ENCODE data around the gene PTH1R. TPM values are rescaled to one million over a fixed set of nuclear protein-coding genes. Genes with fewer than 3 reads are reported as not detected.

Gene PTH1R
- not detected for total RNA-seq

DNA sequence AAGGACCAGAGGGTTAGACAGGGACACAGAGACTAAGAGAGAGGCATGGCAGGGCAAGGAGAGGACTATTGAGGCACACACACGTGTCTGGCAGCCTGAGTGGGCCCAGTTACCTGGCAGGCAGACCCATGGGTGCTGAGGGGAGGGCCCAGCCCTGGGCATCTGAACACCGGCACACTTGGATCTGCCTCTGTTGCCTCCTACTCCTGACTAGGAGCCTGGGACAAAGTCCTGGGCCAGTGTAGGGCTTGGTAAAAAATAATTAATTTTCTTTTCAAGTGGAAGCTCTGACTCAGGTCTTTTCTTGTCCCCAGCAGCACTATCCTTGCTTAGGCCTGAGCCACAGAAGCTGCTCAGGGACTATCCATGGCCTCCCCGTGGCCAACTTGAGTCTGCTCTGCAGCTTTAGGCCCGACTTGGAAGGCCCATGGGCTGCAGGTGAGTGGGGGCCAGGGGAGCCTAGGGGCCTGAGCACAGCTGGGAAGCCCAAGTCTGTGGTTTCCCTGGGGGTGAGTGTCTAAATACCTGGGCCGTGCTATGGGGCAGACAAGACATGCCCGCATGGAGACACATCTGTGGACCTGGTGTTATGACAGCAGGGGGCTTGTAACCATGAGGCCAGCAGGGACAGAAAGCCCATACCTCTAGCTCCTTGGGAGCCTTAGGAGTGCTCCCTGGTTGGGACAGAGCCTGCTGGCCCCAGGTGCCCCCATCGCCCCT lies at the start of gene PTH1R:
PTH1R (plus strand) TSS at position 316 of the 720 bp plus-strand sequence. CDS start 5,839 bp downstream, outside the sequence.
- Mint-ChIP-seq H3K4me1 (ENCODE audit: low read depth) (peaks cover 6% of the 10 kb centered on the region), H3K27ac (no peak within 1 kb of the TSS), H3K9me3 (ENCODE audit: insufficient read depth) (no peaks in the 10 kb centered on the region), H3K4me3 (no peak within 1 kb of the TSS), H3K27me3 (ENCODE audit: low read depth) (peaks cover 35% of the 10 kb centered on the region), H3K36me3 (ENCODE audit: low read depth) (no peaks in the 10 kb centered on the region)
- CTCF ChIA-PET, result interaction anchor here (0.8 kb wide), 1 partner anchor 11 kb away, joined by 3 read pairs; no protein-coding TSS in a partner anchor
- DNase-seq (no peak), ATAC-seq (no peak)
- POLR2A ChIA-PET, result no interaction called here

DNA sequence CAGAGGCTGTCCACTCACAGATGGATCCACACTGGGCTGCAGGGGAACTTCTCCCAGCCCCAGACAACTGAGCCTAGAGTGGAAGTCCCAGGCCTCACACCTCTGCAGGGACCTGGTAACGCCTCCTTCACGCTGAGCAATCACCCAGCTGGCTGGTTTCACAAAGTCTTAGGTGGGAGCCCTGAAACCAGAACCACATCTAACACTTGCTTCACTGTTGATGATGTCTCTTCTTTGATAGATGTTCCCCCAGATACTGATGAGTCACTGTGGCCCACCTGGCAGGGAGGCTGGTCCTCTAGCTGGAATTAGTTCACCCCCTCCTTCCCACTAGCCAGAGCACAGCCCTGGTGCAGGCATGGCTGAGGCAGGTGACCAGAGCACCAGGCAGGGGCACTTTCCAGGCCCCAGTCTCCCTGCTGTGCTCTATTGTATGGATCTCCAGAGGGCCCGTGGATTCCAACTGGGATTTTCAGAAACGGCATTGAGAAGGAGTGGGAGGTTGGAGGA lies 47.8 kb upstream of the PTH1R start:
- ATAC-seq, result peak; percentile 70
- POLR2A ChIA-PET, result no interaction called here
- DNase-seq, result peak; percentile 35
- CTCF ChIA-PET, result no interaction called here
- no peak overlapping the region for H3K27ac Mint-ChIP-seq
- peaks cover 6% of the 10 kb centered on the region for H3K4me1 Mint-ChIP-seq (ENCODE audit: low read depth)
- no peaks in the 10 kb centered on the region for H3K9me3 Mint-ChIP-seq (ENCODE audit: insufficient read depth)
- no peaks in the 10 kb centered on the region for H3K27me3 Mint-ChIP-seq (ENCODE audit: low read depth)
- H3K4me3 Mint-ChIP-seq, result no peak overlapping the region
- no peaks in the 10 kb centered on the region for H3K36me3 Mint-ChIP-seq (ENCODE audit: low read depth)

DNA sequence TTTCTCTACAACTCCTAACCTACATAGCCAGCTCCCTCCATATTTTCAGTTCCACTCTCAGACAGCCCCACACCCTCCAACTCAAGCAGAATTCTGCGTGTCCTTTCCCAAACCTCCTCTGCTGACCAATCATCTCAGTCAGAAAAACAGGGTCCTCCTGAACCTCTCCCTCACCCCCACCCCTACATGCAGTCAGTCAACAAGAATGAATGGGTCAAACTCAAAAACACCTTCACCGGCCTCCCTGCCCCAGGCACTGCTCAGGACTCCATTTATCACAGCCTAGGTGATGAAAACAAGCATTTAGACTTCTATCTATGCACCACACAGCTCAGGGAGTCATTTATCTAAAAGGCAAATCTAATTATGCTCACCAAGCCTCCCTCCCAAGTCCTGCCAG lies 46.7 kb upstream of the PTH1R start:
- ChIA-PET POLR2A (interaction anchor here (0.6 kb wide), 1 partner anchor 50 kb away, joined by 3 read pairs; no protein-coding TSS in a partner anchor), CTCF (no interaction called here)
- no peak for ATAC-seq
- Mint-ChIP-seq H3K27me3 (ENCODE audit: low read depth) (no peaks in the 10 kb centered on the region), H3K9me3 (ENCODE audit: insufficient read depth) (no peaks in the 10 kb centered on the region), H3K4me1 (ENCODE audit: low read depth) (peaks cover 6% of the 10 kb centered on the region), H3K27ac (no peak overlapping the region), H3K36me3 (ENCODE audit: low read depth) (no peaks in the 10 kb centered on the region), H3K4me3 (no peak overlapping the region)
- DNase-seq, result no peak

DNA sequence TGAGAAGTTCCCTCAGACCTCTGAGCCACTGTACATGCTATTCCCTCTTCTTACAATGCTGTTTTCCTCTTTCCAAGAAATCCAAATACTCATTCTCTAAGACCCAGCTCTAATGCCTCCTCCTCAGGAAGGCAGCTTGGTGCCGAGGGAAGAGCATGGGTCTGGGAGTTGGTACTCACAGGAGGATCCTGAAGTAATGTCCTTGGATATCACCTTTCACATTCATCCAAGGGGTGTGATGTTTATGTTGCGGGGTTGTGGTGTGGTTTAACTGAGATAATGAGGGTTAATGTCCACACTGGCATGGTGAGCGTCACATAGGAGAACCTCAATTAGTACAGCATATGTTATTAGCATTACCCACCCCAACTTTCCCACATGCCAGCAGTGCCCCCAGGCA lies 46.2 kb upstream of the PTH1R start:
- no peak overlapping the region for H3K4me3 Mint-ChIP-seq

DNA sequence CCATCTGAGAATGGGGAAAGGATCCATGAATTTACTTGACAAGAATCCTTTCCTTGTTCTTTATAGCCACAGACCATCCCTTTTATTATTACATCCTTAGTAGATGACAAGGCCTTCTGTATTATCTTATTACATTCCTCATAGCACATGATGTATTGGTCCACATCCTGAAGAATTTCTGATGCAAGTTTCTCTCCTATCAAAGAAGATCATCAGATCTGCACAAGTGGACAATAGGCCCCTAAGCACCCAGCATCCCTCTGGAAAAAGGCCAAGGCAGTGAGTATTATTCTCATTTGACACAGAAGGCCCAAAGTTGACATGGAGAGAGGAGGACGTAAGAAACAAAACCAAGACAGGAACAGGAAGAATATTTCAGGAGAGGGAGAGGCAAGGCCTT lies 45.7 kb upstream of the PTH1R start:
- peak; percentile 6 for DNase-seq
- H3K4me3 Mint-ChIP-seq, result no peak overlapping the region
- H3K27ac Mint-ChIP-seq, result no peak overlapping the region
- ChIA-PET CTCF (no interaction called here), POLR2A (no interaction called here)
- ATAC-seq, result no peak
- H3K27me3 Mint-ChIP-seq (ENCODE audit: low read depth), result no peaks in the 10 kb centered on the region
- H3K36me3 Mint-ChIP-seq (ENCODE audit: low read depth), result no peaks in the 10 kb centered on the region
- H3K4me1 Mint-ChIP-seq (ENCODE audit: low read depth), result peaks cover 6% of the 10 kb centered on the region
- no peaks in the 10 kb centered on the region for H3K9me3 Mint-ChIP-seq (ENCODE audit: insufficient read depth)

More for the DNA sequence above, 46.2 kb upstream of the PTH1R start:
- H3K36me3 Mint-ChIP-seq (ENCODE audit: low read depth), result no peaks in the 10 kb centered on the region
- peaks cover 6% of the 10 kb centered on the region for H3K4me1 Mint-ChIP-seq (ENCODE audit: low read depth)
- H3K27me3 Mint-ChIP-seq (ENCODE audit: low read depth), result no peaks in the 10 kb centered on the region
- no peaks in the 10 kb centered on the region for H3K9me3 Mint-ChIP-seq (ENCODE audit: insufficient read depth)
- no peak overlapping the region for H3K27ac Mint-ChIP-seq
- DNase-seq (peak; percentile 10), ATAC-seq (no peak)
- CTCF ChIA-PET, result no interaction called here
- POLR2A ChIA-PET, result no interaction called here

DNA sequence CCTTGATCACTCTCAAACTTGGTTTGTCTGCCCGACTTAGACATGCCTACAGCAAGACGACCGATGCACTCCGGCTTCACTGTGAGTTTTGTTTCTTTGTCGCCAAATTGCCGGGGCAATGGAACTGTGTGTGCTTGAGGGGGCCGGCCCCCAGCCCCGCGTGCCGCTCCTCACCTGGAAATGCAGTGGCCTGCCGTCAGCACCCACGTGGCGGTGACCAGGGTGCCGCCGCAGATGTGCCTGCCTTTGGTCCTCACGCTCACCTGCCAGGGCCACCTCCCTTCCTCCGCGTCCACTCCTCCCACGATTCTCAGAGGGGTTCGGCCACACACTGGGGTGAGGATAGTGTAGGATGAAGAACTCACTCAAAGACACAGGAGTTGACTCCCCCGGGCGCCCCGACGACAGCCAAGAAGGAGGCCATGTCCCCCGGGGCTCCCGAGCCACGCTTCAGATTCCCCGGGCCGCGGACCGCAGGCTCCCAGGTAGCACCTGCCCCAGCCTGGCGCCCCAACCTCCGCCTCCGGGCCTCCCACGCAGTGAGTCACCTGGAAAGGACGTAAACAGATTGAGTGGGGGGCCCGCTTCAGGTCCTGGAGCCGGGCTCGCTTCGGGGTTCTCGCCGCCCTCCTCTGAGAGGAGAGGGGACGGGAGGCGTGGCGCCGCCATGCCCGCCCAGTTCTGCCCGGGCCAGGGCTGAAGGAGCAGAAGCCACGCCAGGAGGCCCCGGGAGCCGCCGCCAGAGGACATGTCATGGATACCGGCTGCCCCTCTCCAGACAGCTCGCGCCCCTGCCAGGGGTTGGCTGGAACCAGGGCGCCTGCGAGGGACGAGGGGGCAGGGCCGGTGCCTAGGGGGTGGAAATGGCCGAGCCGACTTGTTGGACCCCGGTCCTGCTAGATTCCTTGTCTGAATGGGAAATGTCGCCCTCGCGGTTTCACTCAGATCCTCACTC lies 43.9 kb upstream of the PTH1R start:
- DNase-seq (peak; percentile 18), ATAC-seq (no peak)
- H3K4me3 Mint-ChIP-seq, result no peak overlapping the region
- no peak overlapping the region for H3K27ac Mint-ChIP-seq
- peaks cover 6% of the 10 kb centered on the region for H3K4me1 Mint-ChIP-seq (ENCODE audit: low read depth)
- POLR2A ChIA-PET, result no interaction called here
- H3K36me3 Mint-ChIP-seq (ENCODE audit: low read depth), result peaks cover 3% of the 10 kb centered on the region
- no peaks in the 10 kb centered on the region for H3K27me3 Mint-ChIP-seq (ENCODE audit: low read depth)
- peaks cover 6% of the 10 kb centered on the region for H3K9me3 Mint-ChIP-seq (ENCODE audit: insufficient read depth)
- CTCF ChIA-PET, result no interaction called here

DNA sequence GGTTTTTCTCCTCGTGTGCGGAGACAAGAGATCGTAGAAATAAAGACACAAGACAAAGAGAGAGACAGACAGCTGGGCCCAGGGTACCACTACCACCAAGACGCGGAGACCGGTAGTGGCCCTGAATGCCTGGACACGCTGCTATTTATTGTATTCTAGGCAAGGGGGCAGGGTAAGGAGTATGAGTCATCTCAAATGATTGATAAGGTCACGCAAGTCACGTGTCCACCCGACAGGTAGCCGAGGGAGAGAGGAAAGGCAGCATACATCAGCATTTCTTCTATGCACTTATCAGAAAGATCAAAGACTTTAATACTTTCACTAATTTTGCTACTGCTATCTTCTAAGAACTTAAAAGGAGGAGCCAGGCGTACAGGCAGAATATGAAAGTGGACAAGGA lies 42.5 kb upstream of the PTH1R start:
- Mint-ChIP-seq H3K36me3 (ENCODE audit: low read depth) (peaks cover 3% of the 10 kb centered on the region), H3K4me3 (no peak overlapping the region), H3K9me3 (ENCODE audit: insufficient read depth) (peaks cover 12% of the 10 kb centered on the region), H3K27me3 (ENCODE audit: low read depth) (no peaks in the 10 kb centered on the region), H3K27ac (no peak overlapping the region), H3K4me1 (ENCODE audit: low read depth) (no peaks in the 10 kb centered on the region)
- ChIA-PET CTCF (no interaction called here), POLR2A (no interaction called here)
- no peak for DNase-seq
- ATAC-seq, result no peak

DNA sequence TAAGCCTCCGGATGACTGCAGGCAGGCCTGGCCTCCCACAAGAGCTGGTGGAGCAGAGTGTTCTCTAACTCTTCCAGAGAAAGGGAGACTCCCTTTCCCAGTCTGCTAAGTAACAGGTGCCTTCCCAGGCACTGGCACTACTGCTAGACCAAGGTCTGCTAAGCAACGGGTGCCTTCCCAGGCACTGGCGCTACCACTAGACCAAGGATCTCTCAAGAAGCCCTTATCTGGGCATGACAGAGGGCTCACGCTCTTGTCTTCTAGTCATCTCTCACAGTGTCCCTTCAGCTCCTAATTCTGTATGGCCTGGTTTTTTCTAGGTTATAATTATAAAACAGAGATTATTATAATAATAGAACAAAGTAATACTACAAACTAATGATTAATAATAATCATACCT lies 42.0 kb upstream of the PTH1R start:
- ChIA-PET POLR2A (no interaction called here), CTCF (no interaction called here)
- DNase-seq, result no peak
- H3K4me1 Mint-ChIP-seq (ENCODE audit: low read depth), result no peaks in the 10 kb centered on the region
- H3K4me3 Mint-ChIP-seq, result no peak overlapping the region
- H3K36me3 Mint-ChIP-seq (ENCODE audit: low read depth), result peaks cover 3% of the 10 kb centered on the region
- H3K27me3 Mint-ChIP-seq (ENCODE audit: low read depth), result peaks cover 4% of the 10 kb centered on the region
- ATAC-seq, result no peak
- H3K9me3 Mint-ChIP-seq (ENCODE audit: insufficient read depth), result peaks cover 15% of the 10 kb centered on the region
- no peak overlapping the region for H3K27ac Mint-ChIP-seq

DNA sequence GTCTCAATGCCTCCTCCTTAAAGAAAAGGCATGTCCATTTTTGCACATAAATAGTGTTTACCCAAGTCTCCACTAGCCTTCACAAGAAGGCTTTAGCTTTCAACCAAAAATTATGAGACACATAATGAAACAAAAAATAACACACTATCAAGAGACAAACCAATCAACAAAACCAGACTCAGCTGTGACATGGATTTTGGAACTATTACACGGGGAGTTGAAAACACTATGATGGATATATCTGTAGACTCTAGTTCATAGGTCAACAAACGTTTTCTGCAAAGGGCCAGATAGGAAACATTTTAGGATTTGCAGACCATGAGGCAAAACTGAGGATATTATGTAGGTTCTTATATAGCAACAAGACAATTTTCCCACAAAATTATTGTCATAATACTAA lies 39.2 kb upstream of the PTH1R start:
- no peak overlapping the region for H3K4me3 Mint-ChIP-seq
- peak; percentile 10 for DNase-seq
- no peak for ATAC-seq
- H3K27me3 Mint-ChIP-seq (ENCODE audit: low read depth), result peaks cover 18% of the 10 kb centered on the region
- H3K36me3 Mint-ChIP-seq (ENCODE audit: low read depth), result peaks cover 7% of the 10 kb centered on the region
- no peak overlapping the region for H3K27ac Mint-ChIP-seq
- H3K9me3 Mint-ChIP-seq (ENCODE audit: insufficient read depth), result peaks cover 23% of the 10 kb centered on the region
- no peaks in the 10 kb centered on the region for H3K4me1 Mint-ChIP-seq (ENCODE audit: low read depth)
- CTCF ChIA-PET, result no interaction called here
- POLR2A ChIA-PET, result no interaction called here

DNA sequence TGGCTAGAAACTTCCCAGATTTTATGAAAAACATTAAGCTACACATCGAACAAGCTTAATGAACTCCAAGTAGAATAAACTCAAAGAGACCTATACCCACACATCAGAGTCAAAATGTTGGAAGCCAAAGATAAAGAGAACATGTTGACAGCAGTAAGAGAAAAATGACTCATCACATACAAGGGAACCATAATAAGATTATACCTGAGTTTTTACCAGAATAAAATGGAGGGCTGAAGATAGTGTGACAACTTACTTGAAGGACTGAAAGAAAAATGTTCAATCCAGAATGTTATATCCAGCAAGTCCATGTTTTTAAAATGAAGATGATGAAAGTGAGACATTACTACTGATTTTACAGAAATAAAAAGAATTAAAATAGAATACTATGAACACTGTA lies 37.0 kb upstream of the PTH1R start:
- no peak overlapping the region for H3K4me3 Mint-ChIP-seq
- H3K27me3 Mint-ChIP-seq (ENCODE audit: low read depth), result peaks cover 28% of the 10 kb centered on the region
- peaks cover 7% of the 10 kb centered on the region for H3K36me3 Mint-ChIP-seq (ENCODE audit: low read depth)
- H3K9me3 Mint-ChIP-seq (ENCODE audit: insufficient read depth), result peaks cover 23% of the 10 kb centered on the region
- no peak for DNase-seq
- ATAC-seq, result no peak
- peaks cover 7% of the 10 kb centered on the region for H3K4me1 Mint-ChIP-seq (ENCODE audit: low read depth)
- ChIA-PET CTCF (no interaction called here), POLR2A (no interaction called here)
- H3K27ac Mint-ChIP-seq, result no peak overlapping the region

DNA sequence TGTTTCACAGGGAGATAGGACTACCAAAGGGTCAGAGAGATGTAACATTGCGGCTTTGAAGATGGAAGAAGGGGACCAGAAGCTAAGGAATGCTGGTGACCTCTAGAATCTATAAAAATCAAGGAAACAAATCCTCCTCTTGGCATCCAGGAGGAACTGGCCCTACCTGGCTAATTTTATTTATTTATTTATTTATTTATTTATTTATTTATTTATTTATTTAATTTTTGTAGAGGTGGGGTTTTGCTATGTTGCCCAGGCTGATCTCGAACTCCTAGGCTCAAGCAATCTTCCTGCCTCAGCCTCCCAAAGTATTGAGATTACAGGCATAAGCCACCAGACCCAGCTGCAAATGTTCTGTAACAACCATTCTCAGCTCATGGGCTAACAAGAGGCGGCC lies 34.0 kb upstream of the PTH1R start:
- peaks cover 12% of the 10 kb centered on the region for H3K4me1 Mint-ChIP-seq (ENCODE audit: low read depth)
- peaks cover 18% of the 10 kb centered on the region for H3K9me3 Mint-ChIP-seq (ENCODE audit: insufficient read depth)
- no peak overlapping the region for H3K27ac Mint-ChIP-seq
- DNase-seq (peak; percentile 18), ATAC-seq (no peak)
- H3K36me3 Mint-ChIP-seq (ENCODE audit: low read depth), result peaks cover 5% of the 10 kb centered on the region
- H3K27me3 Mint-ChIP-seq (ENCODE audit: low read depth), result peaks cover 30% of the 10 kb centered on the region
- ChIA-PET CTCF (no interaction called here), POLR2A (no interaction called here)
- no peak overlapping the region for H3K4me3 Mint-ChIP-seq

DNA sequence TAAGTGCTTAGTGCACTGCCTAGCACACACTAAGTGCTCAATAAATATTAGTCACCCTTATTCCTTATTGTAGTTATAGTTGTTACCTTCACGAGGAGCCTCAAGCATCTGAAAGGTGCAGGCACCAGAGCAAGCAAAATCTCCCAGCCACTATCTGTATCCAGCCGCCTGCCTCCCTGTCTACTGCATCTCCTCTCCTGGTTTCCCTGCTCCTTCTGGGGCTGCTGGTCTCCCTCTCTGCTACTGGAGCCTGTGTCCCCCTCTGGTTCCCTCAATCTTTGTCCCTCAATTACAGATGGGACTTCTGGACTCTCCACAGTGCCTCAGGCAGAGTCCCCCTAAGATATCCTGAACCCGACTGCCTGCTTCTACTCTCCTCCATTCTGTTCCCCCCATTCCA lies 33.1 kb upstream of the PTH1R start:
- Mint-ChIP-seq H3K27ac (no peak overlapping the region), H3K9me3 (ENCODE audit: insufficient read depth) (peaks cover 12% of the 10 kb centered on the region), H3K36me3 (ENCODE audit: low read depth) (peaks cover 4% of the 10 kb centered on the region), H3K4me3 (no peak overlapping the region), H3K27me3 (ENCODE audit: low read depth) (peaks cover 30% of the 10 kb centered on the region), H3K4me1 (ENCODE audit: low read depth) (peaks cover 12% of the 10 kb centered on the region)
- DNase-seq (peak; percentile 18), ATAC-seq (no peak)
- POLR2A ChIA-PET, result no interaction called here
- CTCF ChIA-PET, result interaction anchor here (1.0 kb wide), 1 partner anchor 65 kb away, joined by 4 read pairs; no protein-coding TSS in a partner anchor
